ENCODE measurements around the gene ALG14. TPM values are rescaled to one million over a fixed set of nuclear protein-coding genes. Genes with fewer than 3 reads are reported as not detected.

The ALG14 gene
- total and polyA plus RNA-seq, 7 donors: 0.48 to 2.7 (median 2.1) TPM

GRCh38 chr1:94992161-94992560 lies 80.6 kb downstream of the ALG14 start:
- H3K27ac ChIP-seq: no peak overlapping the region
- H3K27me3 ChIP-seq (ENCODE audit: insufficient read depth in 3 of 3, low read length in 2 of 3): no peaks in the 10 kb centered on the region
- H3K4me1 ChIP-seq: no peaks in the 10 kb centered on the region
- intact Hi-C loops (cut with DNase I): no loop called here
- 77 to 89% (median 82%) methylated on average over 5 of the region's 5 CpGs for WGBS, 3 donors
- no peak for ATAC-seq
- no peaks in the 10 kb centered on the region for H3K9me3 ChIP-seq
- TF ChIP-seq, protein P1, sequence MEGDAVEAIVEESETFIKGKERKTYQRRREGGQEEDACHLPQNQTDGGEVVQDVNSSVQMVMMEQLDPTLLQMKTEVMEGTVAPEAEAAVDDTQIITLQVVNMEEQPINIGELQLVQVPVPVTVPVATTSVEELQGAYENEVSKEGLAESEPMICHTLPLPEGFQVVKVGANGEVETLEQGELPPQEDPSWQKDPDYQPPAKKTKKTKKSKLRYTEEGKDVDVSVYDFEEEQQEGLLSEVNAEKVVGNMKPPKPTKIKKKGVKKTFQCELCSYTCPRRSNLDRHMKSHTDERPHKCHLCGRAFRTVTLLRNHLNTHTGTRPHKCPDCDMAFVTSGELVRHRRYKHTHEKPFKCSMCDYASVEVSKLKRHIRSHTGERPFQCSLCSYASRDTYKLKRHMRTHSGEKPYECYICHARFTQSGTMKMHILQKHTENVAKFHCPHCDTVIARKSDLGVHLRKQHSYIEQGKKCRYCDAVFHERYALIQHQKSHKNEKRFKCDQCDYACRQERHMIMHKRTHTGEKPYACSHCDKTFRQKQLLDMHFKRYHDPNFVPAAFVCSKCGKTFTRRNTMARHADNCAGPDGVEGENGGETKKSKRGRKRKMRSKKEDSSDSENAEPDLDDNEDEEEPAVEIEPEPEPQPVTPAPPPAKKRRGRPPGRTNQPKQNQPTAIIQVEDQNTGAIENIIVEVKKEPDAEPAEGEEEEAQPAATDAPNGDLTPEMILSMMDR (IDR thresholded peaks at IDR 0.05): no peak
- H3K36me3 ChIP-seq (ENCODE audit: insufficient read depth in 1 of 2, low read depth in 1 of 2): no peaks in the 10 kb centered on the region
- no peak overlapping the region for H3K4me3 ChIP-seq
- no peak for DNase-seq

DNA sequence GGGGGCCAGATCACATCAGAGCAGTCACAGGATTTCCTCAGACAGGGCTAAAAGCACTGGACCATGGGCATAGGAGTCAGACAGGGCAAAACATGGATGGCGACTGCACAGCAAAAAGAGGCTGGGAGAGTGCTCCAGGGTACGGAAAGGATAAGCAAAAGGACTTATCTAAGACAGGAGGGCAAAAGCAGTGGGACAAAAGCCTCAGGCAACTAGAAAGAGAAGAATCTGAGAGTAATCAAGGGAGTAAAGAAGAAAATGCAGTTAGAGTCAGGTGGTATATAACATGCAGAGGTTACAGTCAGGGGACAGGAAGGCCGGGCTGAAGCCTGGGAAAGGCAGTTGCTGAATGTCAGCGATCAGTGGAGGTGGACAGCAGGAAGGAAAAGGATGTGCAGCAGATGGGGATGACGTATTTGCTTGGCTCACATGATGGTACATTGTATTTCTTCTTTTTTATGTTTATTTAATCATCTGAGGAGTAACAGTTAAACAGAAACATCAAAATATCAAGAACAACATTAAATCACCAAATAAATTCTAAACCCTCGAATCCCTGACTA lies 82.8 kb downstream of the ALG14 start:
- intact Hi-C loops (cut with DNase I): no loop called here
- ATAC-seq (no peak), DNase-seq (no peak)
- TF ChIP-seq, protein P1 (IDR thresholded peaks at IDR 0.05): no peak
- no peaks in the 10 kb centered on the region for H3K4me1 ChIP-seq
- no peak overlapping the region for H3K27ac ChIP-seq
- no peaks in the 10 kb centered on the region for H3K36me3 ChIP-seq (ENCODE audit: insufficient read depth in 1 of 2, low read depth in 1 of 2)
- H3K4me3 ChIP-seq: no peak overlapping the region
- 60 to 70% (median 67%) methylated on average over 6 of the region's 6 CpGs for WGBS, 3 donors
- no peaks in the 10 kb centered on the region for H3K9me3 ChIP-seq
- no peaks in the 10 kb centered on the region for H3K27me3 ChIP-seq (ENCODE audit: insufficient read depth in 3 of 3, low read length in 2 of 3)

DNA sequence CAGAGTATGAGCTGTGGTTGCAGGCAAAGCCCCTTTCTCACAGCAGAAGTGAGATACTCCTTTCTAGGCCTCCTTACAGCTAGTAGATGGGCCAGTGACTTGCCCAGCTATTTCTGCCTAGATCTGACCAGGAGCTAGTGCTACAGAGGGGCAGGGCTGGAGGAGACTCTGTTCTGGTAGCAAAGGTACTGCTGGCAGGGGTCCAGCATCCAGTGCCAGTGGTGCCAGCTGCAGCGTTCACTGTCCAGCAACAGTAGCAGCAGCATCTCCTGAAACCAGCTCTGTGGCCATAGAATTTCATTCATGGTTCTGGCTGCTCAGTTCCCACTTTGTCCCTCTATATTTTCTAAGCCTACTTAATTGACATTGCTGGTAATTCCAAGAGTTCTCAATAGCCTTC lies 83.4 kb downstream of the ALG14 start:
- DNase-seq (no peak), ATAC-seq (no peak)
- Histone ChIP-seq H3K27me3 (ENCODE audit: insufficient read depth in 3 of 3, low read length in 2 of 3) (no peaks in the 10 kb centered on the region), H3K9me3 (no peaks in the 10 kb centered on the region), H3K27ac (no peak overlapping the region), H3K4me3 (no peak overlapping the region), H3K4me1 (no peaks in the 10 kb centered on the region), H3K36me3 (ENCODE audit: insufficient read depth in 1 of 2, low read depth in 1 of 2) (no peaks in the 10 kb centered on the region)
- intact Hi-C loops (cut with DNase I): no loop called here
- TF ChIP-seq, protein P1 (IDR thresholded peaks at IDR 0.05): no peak
- WGBS, 3 donors: 24 to 50% (median 24%) methylated on average over 1 of the region's 1 CpG

GRCh38 chr1:94988356-94988755 lies 84.4 kb downstream of the ALG14 start:
- TF ChIP-seq, protein P1 (IDR thresholded peaks at IDR 0.05): no peak
- no peaks in the 10 kb centered on the region for H3K9me3 ChIP-seq
- H3K36me3 ChIP-seq (ENCODE audit: insufficient read depth in 1 of 2, low read depth in 1 of 2): no peaks in the 10 kb centered on the region
- no peak overlapping the region for H3K4me3 ChIP-seq
- intact Hi-C loops (cut with DNase I): no loop called here
- H3K4me1 ChIP-seq: no peaks in the 10 kb centered on the region
- H3K27me3 ChIP-seq (ENCODE audit: insufficient read depth in 3 of 3, low read length in 2 of 3): no peaks in the 10 kb centered on the region
- ATAC-seq (no peak), DNase-seq (no peak)
- H3K27ac ChIP-seq: no peak overlapping the region

DNA sequence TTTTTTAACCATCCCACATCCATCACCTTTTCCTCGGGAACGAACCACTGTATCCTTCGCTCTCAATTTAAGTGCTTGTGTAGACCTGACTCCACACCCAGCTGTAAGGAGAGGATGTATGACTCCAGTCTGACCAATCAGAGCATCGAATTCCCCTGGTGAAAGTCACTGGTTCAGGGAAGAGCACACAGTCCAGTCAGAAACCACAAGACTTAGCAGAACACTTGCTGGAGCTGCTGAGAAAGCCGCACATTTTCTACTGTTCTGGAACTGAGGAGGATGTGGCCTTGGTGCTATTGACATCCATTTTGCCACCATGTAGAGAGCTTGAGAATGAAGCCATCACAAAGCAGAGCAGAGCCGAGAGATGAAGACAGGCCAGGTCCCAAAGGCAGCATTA lies 86.0 kb downstream of the ALG14 start:
- Histone ChIP-seq H3K36me3 (ENCODE audit: insufficient read depth in 1 of 2, low read depth in 1 of 2) (no peaks in the 10 kb centered on the region), H3K4me3 (no peak overlapping the region), H3K27ac (no peak overlapping the region), H3K9me3 (no peaks in the 10 kb centered on the region), H3K4me1 (no peaks in the 10 kb centered on the region), H3K27me3 (ENCODE audit: insufficient read depth in 3 of 3, low read length in 2 of 3) (no peaks in the 10 kb centered on the region)
- TF ChIP-seq, protein P1 (IDR thresholded peaks at IDR 0.05): no peak
- 90 to 98% (median 90%) methylated on average over 6 of the region's 6 CpGs for whole genome bisulfite sequencing, 3 donors
- DNase-seq (no peak), ATAC-seq (no peak)
- intact Hi-C loops (cut with DNase I): no loop called here

Data from psoas muscle (tissue), 8 donors.